GM12878 (cell line): ENCODE data around the gene COPZ1. TPM values are rescaled to one million over a fixed set of nuclear protein-coding genes. Genes with fewer than 3 reads are reported as not detected.

ENCODE experiments used
- ATAC-seq: fragments of 200-7000 bp; cut with Tn5 transposase; 3 replicates; pipeline ENCODE4 v1.9.1; 2020; ENCODE audit warnings: mild to moderate bottlenecking, moderate library complexity
- BruUV-seq: library from RNA; stranded (reverse); fragments of 400-500 nt; replicated peaks from 2 replicates; lab custom pipeline; 2021; lab: Mats Ljungman, UMichigan
- CTCF ChIA-PET: fragments of 300-600 bp; sonication (Branson Sonifier 250); formaldehyde crosslinking; extraction: SDS; loops from one replicate; lab custom pipeline; 2021; ENCODE audit warnings: inconsistent platforms; lab: Yijun Ruan, JAX
- POLR2A ChIA-PET: fragments of 350-600 bp; formaldehyde crosslinking; extraction: SDS; loops from one replicate; lab custom pipeline; 2021; ENCODE audit warnings: inconsistent platforms; lab: Charles Lee
- RAD21 ChIA-PET: fragments of 300-600 bp; sonication (Branson Sonifier 250); formaldehyde crosslinking; loops from one replicate; lab custom pipeline; 2023; ENCODE audit warnings: antibody characterized with exemption; ENCODE audit not compliant: unreplicated experiment; lab: Charles Lee
- SMC1A ChIA-PET: fragments of 300-600 bp; sonication (Branson Sonifier 250); formaldehyde crosslinking; loops from one replicate; lab custom pipeline; 2023; ENCODE audit not compliant: unreplicated experiment, uncharacterized antibody; lab: Charles Lee
- DNase-seq: peaks from one replicate; pipeline ENCODE4 v3.0.0-alpha.2; 2011; ENCODE audit warnings: low read depth, low spot score
- FAIRE-seq: peaks from 3 replicates; lab custom pipeline; 2011; peaks lifted over from hg19 to GRCh38; lab: Jason Lieb, UNC
- H2AFZ ChIP-seq: 2 replicates; pipeline ENCODE4 v1.6.0; 2011; ENCODE audit warnings: low read depth, low read length, control low read depth; ENCODE audit not compliant: control insufficient read depth
- H3K27ac ChIP-seq: 2 replicates; pipeline ENCODE4 v1.5.1; 2011; ENCODE audit warnings: control low read depth; ENCODE audit not compliant: control insufficient read depth, insufficient read depth
- H3K27me3 ChIP-seq, 2 experiments: replicated peaks in 1 of 2; 2 replicates each; pipeline versions ENCODE4 v1.6.0 to v1.6.1; 2011; ENCODE audit warnings: low read length in 1 of 2; ENCODE audit not compliant: control insufficient read depth in 2 of 2, insufficient read depth in 2 of 2
- H3K36me3 ChIP-seq, 2 experiments: 2 replicates each; pipeline ENCODE4 v1.5.1; 2011; ENCODE audit warnings: low read length in 1 of 2; ENCODE audit not compliant: control insufficient read depth in 2 of 2, insufficient read depth in 2 of 2
- H3K4me1 ChIP-seq: 2 replicates; pipeline ENCODE4 v1.6.1; 2011; ENCODE audit warnings: mild to moderate bottlenecking, low read length, moderate library complexity, mixed read lengths; ENCODE audit not compliant: control insufficient read depth, insufficient read depth
- H3K4me2 ChIP-seq: 2 replicates; pipeline ENCODE4 v1.6.0; 2011; ENCODE audit warnings: control low read depth; ENCODE audit not compliant: control insufficient read depth, insufficient read depth
- H3K4me3 ChIP-seq: fragments of 200-600 bp; sonication (generic); 2 replicates; pipeline ENCODE4 v1.5.1; 2016
- H3K79me2 ChIP-seq: 2 replicates; pipeline ENCODE4 v1.6.0; 2011; ENCODE audit warnings: low read length; ENCODE audit not compliant: control insufficient read depth, insufficient read depth
- H3K9ac ChIP-seq: 2 replicates; pipeline ENCODE4 v1.8.0; 2011; ENCODE audit warnings: low read length, control low read depth, mixed read lengths; ENCODE audit not compliant: control insufficient read depth, insufficient read depth
- H3K9me3 ChIP-seq: replicated peaks from 3 replicates; pipeline ENCODE4 v1.5.1; 2011; ENCODE audit warnings: mild to moderate bottlenecking, low read length; ENCODE audit not compliant: control insufficient read depth, insufficient read depth
- H4K20me1 ChIP-seq: 2 replicates; pipeline ENCODE4 v1.6.0; 2011; ENCODE audit not compliant: control insufficient read depth, insufficient read depth
- CEBPB ChIP-seq, 2 experiments: fragments of 150-350 bp in 1 of 2; IDR thresholded peaks; 2 replicates each; pipeline ENCODE4 v1.6.1; 2012 to 2014; ENCODE audit warnings: low read depth in 2 of 2, low read length in 2 of 2, borderline replicate concordance in 1 of 2, inconsistent platforms in 1 of 2
- CHD1 ChIP-seq: IDR thresholded peaks from 2 replicates; pipeline ENCODE4 v1.6.1; 2012; ENCODE audit warnings: low read depth, low read length, improper control_type of control experiment
- CTCF ChIP-seq, 3 experiments: IDR thresholded peaks in 2 of 3; conservative IDR thresholded peaks in 1 of 3; 2 replicates each; pipeline ENCODE4 v1.5.1; 2011; ENCODE audit warnings: low read depth in 3 of 3, low read length in 3 of 3, mild to moderate bottlenecking in 3 of 3, control low read depth in 2 of 3, moderate library complexity in 2 of 3, inconsistent platforms in 1 of 3, mixed read lengths in 1 of 3; ENCODE audit not compliant: control insufficient read depth in 2 of 3, insufficient read depth in 1 of 3; ENCODE audit errors: extremely low read depth in 1 of 3
- EED ChIP-seq: sonication (generic); IDR thresholded peaks from 2 replicates; pipeline ENCODE4 v1.6.1; 2016; ENCODE audit warnings: antibody characterized with exemption, low read depth
- NR2F1 ChIP-seq: fragments of 450-650 bp; conservative IDR thresholded peaks from 2 replicates; pipeline ENCODE4 v1.6.1; 2017; ENCODE audit warnings: mild to moderate bottlenecking
- PML ChIP-seq: IDR thresholded peaks from 2 replicates; pipeline ENCODE4 v1.6.1; 2012; ENCODE audit warnings: low read length, inconsistent platforms
- POLR2AphosphoS2 ChIP-seq: IDR thresholded peaks from 2 replicates; pipeline ENCODE4 v1.6.1; 2011; ENCODE audit warnings: low read depth, mild to moderate bottlenecking, low read length, improper control_type of control experiment, moderate library complexity
- POLR2AphosphoS5 ChIP-seq: IDR thresholded peaks from 2 replicates; pipeline ENCODE4 v1.6.1; 2011; ENCODE audit warnings: mild to moderate bottlenecking, low read length, inconsistent platforms
- ZBED1 ChIP-seq: IDR thresholded peaks from 2 replicates; pipeline ENCODE4 v1.6.1; 2016; ENCODE audit warnings: borderline replicate concordance
- WGBS: methylation state at CpG from one replicate; pipeline ENCODE4 v1.1.6; 2016; ENCODE audit warnings: low lambda C conversion rate; ENCODE audit not compliant: insufficient replicate concordance, insufficient coverage; ENCODE audit errors: missing lambda C conversion rate; 5-methylcytosine and 5-hydroxymethylcytosine counted together
- in situ Hi-C: fragments of 300-500 bp; cut with MboI; formaldehyde crosslinking; loops from 9 replicates; pipeline ENCODE4 v1.14.3; 2018; ENCODE audit warnings: mixed read lengths
- intact Hi-C: fragments of 100-400 bp; cut with micrococcal nuclease; formaldehyde crosslinking; loops from one replicate; pipeline ENCODE4 v1.14.2; 2022; ENCODE audit not compliant: unreplicated experiment
- polyA plus RNA-seq, 11 experiments: library from polyadenylated mRNA; depleted of rRNA in 4 of 11; unstranded in 6 of 11; stranded (reverse) in 5 of 11; fragments of >200 nt; fragmentation: Nextera tagmentation in 4 of 11; fragmentation: Illumina TruSeq in 1 of 11; extraction: Ambion mirVana in 4 of 11; extraction: Trizol in 1 of 11; gene quantifications; 1 replicate in 1 of 11; 2 replicates in 10 of 11; pipeline versions ENCODE4 v1.2.1 to v1.2.3, GENCODE V29; 2011 to 2016; ENCODE audit warnings: inconsistent platforms in 2 of 11, missing spikeins in 2 of 11, low read depth in 1 of 11
- total RNA-seq, 4 experiments: library from RNA; depleted of rRNA in 3 of 4; stranded (reverse); fragments of >200 nt in 3 of 4; fragmentation: Illumina TruSeq in 1 of 4; extraction: Trizol in 1 of 4; gene quantifications; 2 replicates each; pipeline versions ENCODE4 v1.2.1 to v1.2.3, GENCODE V29; 2013 to 2021

Gene COPZ1
- total and polyA plus RNA-seq, 10 of the 15 experiments (the other 5 are each of a cell fraction or from before 2014, with no cell fraction given), result 112 to 378 (median 184) TPM

GRCh38 chr12:54277823-54278276 is 47.1 kb upstream of the COPZ1 start:
- DNase-seq, result no peak
- WGBS, result 10% methylated on average over 5 of the region's 5 CpGs
- peak overlapping the region; percentile 99; the same call in 1 of the 2 replicates for H3K27ac ChIP-seq
- FAIRE-seq, result no peak
- no peaks in the 10 kb centered on the region for H3K27me3 ChIP-seq
- H4K20me1 ChIP-seq, result 0 out of 2 replicates have a peak, but pooled peaks cover 4% of the 10 kb centered on the region
- peak overlapping the region; percentile 76 for H3K4me3 ChIP-seq
- H3K4me2 ChIP-seq, result peak overlapping the region; percentile 87
- ChIA-PET RAD21 (interaction anchor here (4.2 kb wide), 1 partner anchor 18 kb away, joined by 39 read pairs; no protein-coding TSS in a partner anchor), CTCF (interaction anchor here (1.0 to 8.4 kb wide), 6 partner anchors 9 to 82 kb away, joined by 3 to 49 read pairs (median 4); no protein-coding TSS in a partner anchor), SMC1A (interaction anchor here (0.6 to 1.0 kb wide), 6 partner anchors 13 to 91 kb away, joined by 3 to 4 read pairs (median 4); no protein-coding TSS in a partner anchor), POLR2A (interaction anchor here (1.0 to 4.4 kb wide), 4 partner anchors 15 to 80 kb away, joined by 3 to 60 read pairs (median 3); partner anchors contain the start of gene COPZ1)
- H3K79me2 ChIP-seq, result peaks cover 86% of the 10 kb centered on the region
- intact Hi-C loops (loop anchor here (2.0 kb wide), 1 partner anchor 19 kb away; no protein-coding TSS in a partner anchor), in situ Hi-C loops (no loop called here)
- 0 out of 2 replicates have a peak, but pooled peaks have one; percentile 56 for TF ChIP-seq POLR2AphosphoS5
- TF ChIP-seq CHD1, result no peak
- peak; percentile 37; the same call in 1 of the 2 replicates for TF ChIP-seq ZBED1
- TF ChIP-seq POLR2AphosphoS2, result peak; percentile 63; the same call in 1 of the 2 replicates
- peak; percentile 9; the same call in 1 of the 2 replicates for TF ChIP-seq PML
- TF ChIP-seq EED, result peak; percentile 34; the same call in 1 of the 2 replicates
- no peak for TF ChIP-seq CTCF (IDR thresholded peaks at IDR 0.05 in 2 of 3, conservative IDR thresholded peaks at IDR 0.05 in 1 of 3; ENCODE audit: control insufficient read depth in 2 of 3, extremely low read depth in 1 of 3, insufficient read depth in 1 of 3, low read depth in 3 of 3, low read length in 3 of 3)
- no peak for TF ChIP-seq CEBPB (IDR thresholded peaks at IDR 0.05; ENCODE audit: borderline replicate concordance in 1 of 2, low read depth in 2 of 2, low read length in 2 of 2)
- peak; percentile 62 for TF ChIP-seq NR2F1
- H3K9me3 ChIP-seq, result no peaks in the 10 kb centered on the region
- ATAC-seq, result no peak
- H3K36me3 ChIP-seq, result peaks cover 4 to 15% of the 10 kb centered on the region in 2 experiments
- peaks cover 18% of the 10 kb centered on the region for H3K4me1 ChIP-seq
- no TSS peak for BruUV-seq
- no peak overlapping the region for H2AFZ ChIP-seq
- peak overlapping the region; percentile 100 for H3K9ac ChIP-seq
